ENCODE results near the gene FAM168A.

- TF ChIP-seq, protein P1, sequence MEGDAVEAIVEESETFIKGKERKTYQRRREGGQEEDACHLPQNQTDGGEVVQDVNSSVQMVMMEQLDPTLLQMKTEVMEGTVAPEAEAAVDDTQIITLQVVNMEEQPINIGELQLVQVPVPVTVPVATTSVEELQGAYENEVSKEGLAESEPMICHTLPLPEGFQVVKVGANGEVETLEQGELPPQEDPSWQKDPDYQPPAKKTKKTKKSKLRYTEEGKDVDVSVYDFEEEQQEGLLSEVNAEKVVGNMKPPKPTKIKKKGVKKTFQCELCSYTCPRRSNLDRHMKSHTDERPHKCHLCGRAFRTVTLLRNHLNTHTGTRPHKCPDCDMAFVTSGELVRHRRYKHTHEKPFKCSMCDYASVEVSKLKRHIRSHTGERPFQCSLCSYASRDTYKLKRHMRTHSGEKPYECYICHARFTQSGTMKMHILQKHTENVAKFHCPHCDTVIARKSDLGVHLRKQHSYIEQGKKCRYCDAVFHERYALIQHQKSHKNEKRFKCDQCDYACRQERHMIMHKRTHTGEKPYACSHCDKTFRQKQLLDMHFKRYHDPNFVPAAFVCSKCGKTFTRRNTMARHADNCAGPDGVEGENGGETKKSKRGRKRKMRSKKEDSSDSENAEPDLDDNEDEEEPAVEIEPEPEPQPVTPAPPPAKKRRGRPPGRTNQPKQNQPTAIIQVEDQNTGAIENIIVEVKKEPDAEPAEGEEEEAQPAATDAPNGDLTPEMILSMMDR (IDR thresholded peaks at IDR 0.05) = no peak
- TF ChIP-seq POLR2A (IDR thresholded peaks at IDR 0.05; ENCODE audit: low read depth) = no peak
- TF ChIP-seq EP300 (IDR thresholded peaks at IDR 0.05) = no peak
- TF ChIP-seq POLR2AphosphoS5 (IDR thresholded peaks at IDR 0.05) = no peak
Measured at GRCh38 chr11:73355109-73355508, 242.8 kb downstream of the FAM168A start.

All from esophagus muscularis mucosa (tissue), 4 donors.